G401 (cell line): Measurements from ENCODE around the gene RAD52. TPM values are rescaled to one million over a fixed set of nuclear protein-coding genes. Genes with fewer than 3 reads are reported as not detected.

Experiments
- DNase-seq: peaks from one replicate; pipeline ENCODE4 v3.0.0-alpha.2; 2015; ENCODE audit warnings: low spot score
- in situ Hi-C: cut with HindIII; loops from 2 replicates; pipeline ENCODE4 v1.10.0; 2016; ENCODE audit warnings: low sequenced_read_pairs, mixed read lengths
- total RNA-seq: library from RNA; depleted of rRNA; stranded (reverse); fragments of >200 nt; shearing (Covaris generic); gene quantifications from 2 replicates; pipeline ENCODE4 v1.2.3, GENCODE V29; 2014

Gene RAD52
- total RNA-seq, 1 experiment from 2014 or later: 19.2 TPM

DNA sequence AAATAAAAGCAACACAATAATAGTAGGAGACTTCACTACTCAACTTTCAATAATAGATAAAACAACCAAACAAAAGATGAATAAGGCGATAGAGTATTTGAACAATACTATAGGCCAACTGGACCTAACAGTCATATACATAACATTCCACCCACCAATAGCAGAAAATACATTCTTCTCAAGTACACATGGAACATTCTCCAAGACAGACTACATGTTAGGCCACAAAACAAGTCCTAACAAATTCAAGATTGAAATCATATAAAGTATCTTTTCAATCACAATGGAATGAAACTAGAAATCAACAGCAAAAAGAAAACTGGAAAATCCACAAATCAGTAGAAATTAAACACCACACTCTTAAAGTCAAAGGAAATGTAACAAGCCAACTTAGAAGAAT is 28.8 kb downstream of the RAD52 start:
- DNase-seq: no peak
- in situ Hi-C loops: no loop called here

DNA sequence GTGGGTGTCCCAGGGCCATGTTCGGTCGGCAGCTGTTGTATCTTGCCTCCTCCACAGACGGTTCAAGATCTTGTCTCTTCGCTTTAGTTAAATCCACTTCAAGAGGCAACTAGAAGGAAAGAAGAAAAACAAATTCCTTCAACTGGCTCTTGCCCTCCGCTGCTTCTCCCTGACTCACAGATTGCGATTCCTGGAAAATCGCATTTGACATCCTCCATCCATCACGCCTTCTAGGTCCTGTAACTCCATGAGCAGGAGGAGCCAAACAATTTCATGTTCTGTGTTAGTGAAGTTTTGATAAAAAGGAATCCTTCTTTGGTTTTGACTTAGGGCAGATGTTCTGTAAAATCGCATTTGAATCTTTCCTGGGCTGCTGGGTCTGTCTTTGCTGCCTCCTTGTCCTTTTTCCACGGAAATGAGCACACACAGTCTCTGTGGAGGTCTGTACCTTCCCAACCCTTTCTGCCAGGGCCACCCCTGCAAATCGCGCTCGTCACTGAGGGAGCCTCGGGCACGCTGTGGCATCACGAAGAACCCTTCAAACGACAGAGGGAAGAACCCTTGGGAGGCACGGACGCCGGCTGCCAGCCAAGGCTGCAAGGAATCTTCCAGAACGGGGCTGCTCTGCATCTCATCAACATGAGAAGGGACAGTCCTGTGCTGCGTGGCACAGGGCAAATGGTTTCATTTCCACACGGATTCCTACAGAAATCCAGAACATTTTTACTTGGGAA is 32.6 kb downstream of the RAD52 start:
- DNase-seq: no peak
- in situ Hi-C loops: no loop called here

DNA sequence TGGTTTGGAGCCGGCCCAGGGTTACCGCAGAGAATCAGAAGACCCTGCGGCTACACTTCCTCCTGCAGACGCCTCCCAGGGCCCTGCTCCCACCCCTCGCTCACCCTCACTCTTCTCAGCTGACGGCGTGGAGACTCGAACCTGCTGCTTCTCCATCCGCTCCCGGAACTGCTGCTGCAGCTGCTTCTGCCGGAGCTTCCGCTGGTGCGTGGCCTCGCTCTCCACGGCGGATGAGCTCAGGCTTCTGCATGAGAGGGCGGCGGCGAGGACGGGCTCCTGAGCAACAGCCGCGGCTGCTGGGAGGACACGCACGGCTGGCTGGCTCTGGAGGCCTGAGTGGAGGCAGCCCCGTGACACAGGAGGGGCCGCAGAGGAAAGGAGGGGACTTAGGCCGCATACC is 33.3 kb downstream of the RAD52 start:
- in situ Hi-C loops: no loop called here

DNA sequence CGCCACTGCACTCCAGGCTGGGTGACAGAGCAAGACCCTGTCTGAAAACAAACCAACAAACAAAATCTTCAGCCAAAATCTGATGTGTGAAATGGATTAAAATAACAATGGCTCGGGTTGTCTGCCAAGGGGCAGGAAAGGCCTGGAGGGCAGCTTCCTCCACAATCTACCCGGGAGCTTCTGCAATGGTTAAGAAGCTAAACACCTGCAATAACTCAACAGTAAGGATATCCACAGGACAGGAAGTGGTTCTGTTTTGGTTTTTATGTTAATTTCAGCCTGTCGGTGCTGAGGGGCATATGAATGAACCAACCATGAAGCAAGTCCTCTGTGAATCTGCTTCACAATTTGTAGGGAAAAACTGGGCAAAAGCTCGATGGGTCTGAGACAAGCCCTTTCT is 34.4 kb downstream of the RAD52 start:
- no peak for DNase-seq
- in situ Hi-C loops: no loop called here

More for the DNA sequence above, 33.3 kb downstream of the RAD52 start:
- no peak for DNase-seq

DNA sequence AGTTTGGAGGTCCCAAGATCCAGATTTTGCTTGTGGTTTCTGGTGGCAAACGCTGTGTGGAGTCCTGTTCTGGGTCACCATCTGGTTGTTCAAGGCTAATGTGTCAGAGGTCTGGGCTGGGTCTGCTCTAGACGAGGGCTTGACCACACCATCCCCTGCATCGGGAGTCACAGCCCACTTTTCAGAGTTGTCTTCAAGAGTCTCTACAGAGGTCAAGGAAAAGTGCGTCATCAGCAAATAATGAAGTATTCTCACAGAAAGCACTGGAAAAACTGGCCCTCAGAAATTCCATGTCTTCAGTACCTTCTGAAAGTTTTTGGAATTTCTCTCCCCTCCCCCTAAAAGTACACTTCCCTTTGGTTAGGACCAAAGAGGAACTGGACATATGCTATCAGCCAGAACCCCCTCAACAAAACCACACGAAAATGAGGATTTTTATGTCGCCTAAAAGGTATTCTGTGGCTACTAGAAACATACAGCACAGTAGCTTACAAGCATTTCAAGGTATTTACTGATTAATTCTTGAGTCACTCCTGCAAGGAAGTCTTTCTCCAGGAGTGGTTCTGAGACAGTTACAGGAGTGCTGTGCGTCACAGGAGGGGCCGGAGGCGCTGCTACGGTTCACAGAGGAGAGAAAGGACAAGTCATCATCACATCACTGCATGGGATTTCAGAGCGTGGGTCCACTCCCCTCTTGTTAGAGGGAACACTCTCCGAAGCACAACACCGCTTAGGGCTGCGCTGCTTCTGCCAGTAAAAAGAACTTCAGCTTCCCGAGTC is 35.4 kb downstream of the RAD52 start:
- DNase-seq: no peak
- in situ Hi-C loops: no loop called here

DNA sequence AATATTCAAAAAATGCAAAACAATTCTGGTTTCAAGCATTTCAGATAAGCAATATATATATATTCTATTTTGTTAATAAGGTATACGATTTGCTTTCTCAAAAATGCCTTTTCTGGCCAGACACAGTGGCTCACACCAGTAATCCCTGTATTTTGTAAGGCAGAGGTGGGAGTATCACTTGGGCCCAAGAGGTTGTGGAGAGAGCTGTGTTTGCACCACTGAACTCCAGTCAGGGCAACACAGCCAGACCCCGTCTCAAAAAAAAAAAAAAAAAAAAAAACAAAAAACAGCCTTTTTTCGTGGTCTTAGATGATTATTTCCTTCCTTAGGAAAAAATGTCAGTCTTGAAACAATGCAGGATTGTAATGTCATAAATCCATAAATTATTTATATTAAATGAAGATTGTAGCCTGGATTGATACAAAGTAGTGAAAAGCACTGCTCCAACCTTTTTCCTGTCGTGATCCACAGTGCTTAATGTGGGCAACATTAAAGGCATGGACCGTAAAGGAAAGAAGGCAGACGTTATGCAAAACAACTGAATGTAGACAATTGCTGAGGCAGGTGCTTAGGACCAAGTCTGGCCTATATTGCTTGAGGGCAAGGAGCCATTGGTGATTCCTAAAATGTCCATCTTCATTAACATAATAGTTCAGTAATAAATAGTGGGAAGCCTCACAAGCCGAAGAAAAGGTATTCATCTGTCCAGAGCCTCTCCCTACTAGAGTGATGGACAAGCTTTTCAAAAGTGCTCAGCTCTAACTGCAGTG is 36.8 kb downstream of the RAD52 start:
- no peak for DNase-seq
- in situ Hi-C loops: no loop called here

DNA sequence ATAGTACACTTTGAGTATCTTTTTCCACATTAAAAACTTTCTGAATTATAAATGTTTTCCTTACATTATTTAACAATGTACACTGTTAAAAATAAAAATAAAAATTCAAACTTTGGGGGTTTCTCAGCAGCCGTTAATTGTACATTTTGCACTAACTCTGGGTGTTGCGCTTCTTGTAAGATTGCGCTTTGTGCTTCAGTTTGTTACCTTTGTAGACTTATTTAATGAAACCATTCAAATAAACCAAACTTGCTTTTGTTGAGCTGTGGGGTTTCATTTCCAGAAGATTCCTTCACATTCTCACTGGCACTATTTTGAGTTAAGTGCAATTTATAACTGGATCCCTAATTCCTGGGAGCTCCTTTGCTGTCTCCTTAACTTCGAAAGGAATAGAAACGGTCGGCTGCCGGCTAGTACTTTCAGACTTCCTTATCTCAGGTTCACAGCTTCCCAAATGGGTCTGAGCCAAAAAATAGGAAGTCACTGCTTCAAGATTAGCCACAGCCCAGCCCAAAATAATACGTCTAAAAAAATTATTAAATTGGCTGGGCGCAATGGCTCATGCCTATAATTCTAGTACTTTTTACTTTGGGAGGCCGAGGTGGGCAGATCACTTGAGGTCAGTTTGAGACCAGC is 38.2 kb downstream of the RAD52 start:
- in situ Hi-C loops: no loop called here
- DNase-seq: no peak

DNA sequence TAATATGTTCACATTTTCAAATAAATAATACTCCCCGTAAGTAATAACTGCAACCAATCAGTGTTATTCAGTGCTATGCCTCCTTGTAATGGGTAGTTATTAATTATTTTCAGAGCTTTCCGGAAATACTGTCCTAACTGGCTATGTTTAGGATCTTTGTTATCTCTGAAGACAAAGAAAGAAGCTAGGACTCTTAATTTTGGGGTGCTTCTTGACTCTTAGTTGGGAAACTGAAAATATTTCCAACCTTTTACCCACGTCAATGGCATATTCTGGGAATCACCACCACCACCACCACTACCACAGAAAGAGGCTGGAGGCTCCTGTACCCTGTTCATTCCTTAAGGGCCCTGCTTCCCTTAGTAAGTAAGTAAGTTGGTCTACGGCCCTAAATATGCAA is 39.1 kb downstream of the RAD52 start:
- DNase-seq: no peak
- in situ Hi-C loops: no loop called here

DNA sequence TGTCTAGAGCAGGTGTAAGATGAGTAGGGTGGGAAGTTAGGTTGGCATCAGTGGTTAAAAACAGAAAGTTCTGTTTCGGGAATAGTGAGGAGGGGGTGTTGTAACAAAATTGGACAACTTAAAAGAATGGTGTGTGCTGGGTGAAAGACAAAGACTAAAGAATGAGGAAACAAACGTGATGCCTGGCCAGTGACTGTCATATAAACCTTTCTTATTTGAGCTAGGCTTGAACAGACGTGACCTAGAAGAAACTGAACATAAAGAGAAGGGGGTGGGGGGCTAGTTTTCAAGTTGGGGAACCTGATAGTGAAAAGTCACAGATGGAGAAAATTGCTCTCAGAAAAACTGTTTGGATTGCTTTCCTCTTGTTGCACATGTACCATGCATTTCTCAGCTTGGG is 39.6 kb downstream of the RAD52 start:
- in situ Hi-C loops: no loop called here
- no peak for DNase-seq

DNA sequence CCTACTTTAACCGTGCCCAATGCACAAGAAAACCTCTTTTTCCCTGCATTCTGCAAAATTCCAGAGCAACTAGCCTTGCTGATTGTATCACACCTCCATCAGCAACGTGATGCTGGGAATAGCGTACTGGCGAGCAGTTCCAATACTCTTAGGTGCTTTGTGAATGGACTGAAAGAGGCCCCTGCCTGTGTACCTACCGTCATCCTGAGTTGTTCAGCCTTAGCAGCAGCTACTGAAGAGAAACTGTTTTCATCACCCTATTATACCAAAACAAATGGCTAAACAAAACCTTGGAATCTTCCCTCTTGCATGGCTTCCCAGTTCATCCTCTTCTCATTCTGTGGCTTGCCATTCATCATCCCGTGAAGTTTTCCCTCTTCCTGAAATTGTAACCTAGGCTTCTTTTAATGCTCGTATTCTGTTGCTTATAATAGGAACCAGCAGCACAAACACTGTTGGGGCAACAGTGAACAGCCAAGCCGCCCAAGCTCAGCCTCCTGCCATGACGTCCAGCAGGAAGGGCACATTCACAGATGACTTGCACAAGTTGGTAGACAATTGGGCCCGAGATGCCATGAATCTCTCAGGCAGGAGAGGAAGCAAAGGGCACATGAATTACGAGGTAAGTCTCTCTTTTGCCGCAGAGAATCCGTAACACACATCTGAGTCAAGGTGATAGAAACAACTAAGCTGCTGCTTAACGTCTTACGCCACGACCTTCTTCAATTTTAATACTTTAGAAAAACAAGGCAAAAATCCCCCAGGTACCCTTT is 41.9 kb downstream of the RAD52 start:
- no peak for DNase-seq
- in situ Hi-C loops: no loop called here

DNA sequence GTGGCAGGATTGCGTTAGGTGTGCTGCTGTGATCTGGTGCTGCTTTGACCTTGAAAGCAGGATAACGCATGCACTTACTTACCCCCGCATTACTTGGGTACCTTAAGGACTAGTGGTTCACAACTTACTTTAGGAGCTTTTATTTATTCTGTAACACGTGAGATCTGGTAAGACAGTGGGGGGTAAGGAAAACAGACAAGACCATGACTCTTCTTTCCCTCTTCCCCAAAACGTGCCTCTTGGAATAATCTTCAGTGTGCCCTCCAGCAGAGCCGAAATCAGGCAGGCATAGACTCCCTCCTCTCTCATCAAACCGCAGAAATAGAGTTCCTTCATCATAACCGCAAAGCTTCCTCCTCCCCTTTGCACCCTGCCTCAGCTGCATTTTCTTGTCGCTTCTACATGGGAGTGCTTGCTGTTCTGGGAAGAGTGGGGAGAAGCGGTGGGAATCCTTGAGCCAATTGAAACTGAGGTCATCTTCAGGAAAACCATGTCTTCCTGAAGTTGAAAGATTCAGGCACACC is 43.4 kb downstream of the RAD52 start:
- DNase-seq: no peak
- in situ Hi-C loops: no loop called here

DNA sequence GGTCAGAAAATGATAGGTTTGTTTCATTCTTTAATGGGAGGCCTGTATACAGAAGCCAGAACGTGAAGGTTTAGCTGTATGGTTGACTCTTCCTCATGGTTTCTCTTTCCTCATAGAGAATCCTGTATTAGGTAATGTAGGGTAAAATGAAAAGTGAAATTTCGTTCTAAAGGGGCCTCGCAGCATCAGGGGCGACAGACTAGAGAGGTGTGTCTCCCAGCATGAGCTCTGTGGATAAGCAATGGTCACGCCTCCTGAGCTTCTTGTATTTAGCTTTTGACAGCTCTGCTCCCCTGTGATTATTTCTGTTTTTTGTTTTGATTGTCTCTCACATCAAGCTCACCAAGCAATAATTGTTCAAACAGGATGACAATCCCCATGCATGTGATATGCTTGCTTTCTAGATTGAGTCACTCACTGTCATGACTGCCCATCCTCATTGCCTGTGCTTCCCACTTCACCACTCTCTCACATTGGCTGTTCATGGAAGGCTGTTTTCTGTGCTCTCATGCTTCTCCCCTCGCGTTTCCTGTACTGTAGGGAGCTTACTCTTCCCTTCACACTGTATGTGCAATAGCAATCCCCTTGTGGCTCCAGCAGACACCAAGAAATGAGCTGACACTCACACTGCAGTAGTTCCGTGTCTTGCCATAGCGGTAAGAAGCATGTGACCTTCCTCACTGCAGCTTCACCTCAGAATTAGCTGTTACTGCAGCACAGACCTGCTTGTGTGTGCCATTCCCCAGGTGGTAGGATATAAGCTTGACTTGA is 44.0 kb downstream of the RAD52 start:
- in situ Hi-C loops: no loop called here
- no peak for DNase-seq

DNA sequence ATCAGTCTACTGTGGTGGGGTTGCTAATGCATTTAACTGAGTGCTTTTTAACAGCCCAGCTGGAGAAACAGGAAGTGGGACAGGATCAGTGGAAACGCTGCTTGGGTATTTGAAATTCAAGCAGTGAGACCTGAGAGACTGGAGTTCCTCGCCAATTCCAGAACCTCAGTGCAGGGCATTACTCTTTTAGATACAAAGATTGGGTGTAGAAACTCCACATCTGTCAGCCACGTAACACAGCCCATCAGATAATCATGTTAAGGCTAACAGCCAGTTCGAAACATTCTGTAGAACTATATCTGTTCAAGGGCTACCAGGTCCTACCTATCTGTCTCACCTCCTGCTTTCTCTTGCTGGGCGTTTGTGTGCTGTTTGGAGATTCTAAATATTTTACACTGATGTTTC is 45.5 kb downstream of the RAD52 start:
- in situ Hi-C loops: no loop called here
- no peak for DNase-seq

DNA sequence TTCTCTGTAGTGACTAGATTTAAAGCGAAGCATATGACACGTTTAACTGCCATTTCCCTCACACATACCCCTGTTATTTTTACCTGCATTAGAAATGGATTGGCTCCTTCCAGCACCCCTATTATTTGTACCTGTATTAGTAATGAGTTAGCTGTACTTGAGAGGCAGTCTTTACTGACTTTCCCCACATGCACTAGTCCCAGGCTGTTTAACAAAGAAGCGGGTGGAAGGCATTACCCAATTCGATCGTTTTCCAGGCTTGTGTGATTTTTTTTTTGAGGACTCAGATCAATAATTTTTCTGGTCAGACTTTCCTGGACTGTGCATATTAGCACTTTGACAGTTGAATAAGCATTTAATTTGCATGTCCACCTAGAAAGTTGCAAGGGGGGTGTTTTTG is 46.4 kb downstream of the RAD52 start:
- DNase-seq: no peak
- in situ Hi-C loops: no loop called here

DNA sequence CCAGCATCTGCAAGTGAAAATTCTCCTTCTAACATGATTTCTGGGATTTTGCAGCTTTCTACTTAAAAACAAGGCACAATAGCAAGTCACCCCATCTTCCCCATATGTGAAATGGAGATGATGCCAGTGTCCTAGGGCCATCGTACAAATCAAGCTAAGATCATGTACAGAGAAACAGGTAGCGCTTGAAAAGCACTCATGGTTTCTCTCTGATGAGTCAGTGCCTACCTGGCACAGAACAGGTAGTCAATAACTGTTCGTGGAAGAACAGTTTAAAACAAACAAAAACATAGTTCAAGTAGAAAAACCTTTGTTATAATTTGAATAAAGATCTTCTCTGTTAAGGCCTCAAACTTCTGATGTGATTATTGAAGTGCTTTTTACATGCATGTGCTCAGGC is 46.9 kb downstream of the RAD52 start:
- DNase-seq: no peak
- in situ Hi-C loops: no loop called here

DNA sequence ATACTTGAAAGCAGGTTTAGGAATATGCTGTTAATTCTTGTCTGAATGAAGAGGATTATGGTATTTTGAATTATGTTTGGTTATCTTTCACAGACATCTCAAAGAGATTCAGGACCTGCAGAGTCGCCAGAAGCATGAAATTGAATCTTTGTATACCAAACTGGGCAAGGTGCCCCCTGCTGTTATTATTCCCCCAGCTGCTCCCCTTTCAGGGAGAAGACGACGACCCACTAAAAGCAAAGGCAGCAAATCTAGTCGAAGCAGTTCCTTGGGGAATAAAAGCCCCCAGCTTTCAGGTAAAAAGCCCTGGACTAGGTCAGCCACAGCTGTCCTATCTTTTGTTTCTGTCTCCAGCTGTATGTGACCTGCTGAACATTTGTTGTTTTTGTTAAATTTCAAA is 52.1 kb downstream of the RAD52 start:
- DNase-seq: no peak
- in situ Hi-C loops: no loop called here

DNA sequence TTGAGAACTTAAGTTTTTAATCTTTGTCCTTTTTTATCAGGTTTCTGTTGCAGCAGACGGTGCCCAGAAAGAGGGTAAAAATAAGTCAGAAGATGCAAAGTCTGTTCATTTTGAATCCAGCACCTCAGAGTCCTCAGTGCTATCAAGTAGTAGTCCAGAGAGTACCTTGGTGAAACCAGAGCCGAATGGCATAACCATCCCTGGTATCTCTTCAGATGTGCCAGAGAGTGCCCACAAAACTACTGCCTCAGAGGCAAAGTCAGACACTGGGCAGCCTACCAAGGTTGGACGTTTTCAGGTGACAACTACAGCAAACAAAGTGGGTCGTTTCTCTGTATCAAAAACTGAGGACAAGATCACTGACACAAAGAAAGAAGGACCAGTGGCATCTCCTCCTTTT is 53.5 kb downstream of the RAD52 start:
- in situ Hi-C loops: no loop called here
- no peak for DNase-seq

DNA sequence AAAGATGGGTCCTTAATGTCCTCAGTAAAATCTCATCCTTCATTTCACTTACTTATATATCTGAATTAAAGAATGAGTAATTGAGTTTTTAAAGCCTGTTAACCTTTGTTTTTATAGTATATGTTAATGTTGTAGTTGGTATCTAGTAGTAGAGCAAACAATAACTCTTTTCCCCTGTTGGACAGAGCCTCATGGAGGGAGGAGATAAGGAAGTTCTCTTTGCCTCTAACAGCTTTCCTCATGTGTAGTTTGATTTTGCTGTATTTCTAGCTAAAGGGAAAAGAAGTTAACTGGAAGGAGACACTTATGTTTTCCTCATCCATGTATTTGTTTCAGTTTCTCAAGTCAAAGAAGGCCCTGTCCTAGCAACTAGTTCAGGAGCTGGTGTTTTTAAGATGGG is 55.3 kb downstream of the RAD52 start:
- in situ Hi-C loops: no loop called here
- no peak for DNase-seq
